ENCODE data around the gene LTK. TPM values are rescaled to one million over a fixed set of nuclear protein-coding genes. Genes with fewer than 3 reads are reported as not detected.
"Not testable (repeated sequence)": the region's sequence is repeated elsewhere in the genome, so short reads cannot be mapped to it uniquely, and the experiment has no call there.

The LTK gene
- total RNA-seq, 2 experiments from 2014 or later, result 0.29 to 0.34 TPM

- DNase-seq, result no peak
- Mint-ChIP-seq H3K4me3 (no peak overlapping the region), H3K27ac (no peak overlapping the region), H3K27me3 (no peaks in the 10 kb centered on the region), H3K9me3 (peaks cover under 1% of the 10 kb centered on the region), H3K4me1 (ENCODE audit: low read depth) (peaks cover 31% of the 10 kb centered on the region), H3K36me3 (peaks cover 15% of the 10 kb centered on the region)
- POLR2A ChIA-PET, result no interaction called here
- CTCF ChIA-PET, result interaction anchor here (3.4 kb wide), 1 partner anchor 19 kb away, joined by 25 read pairs; no protein-coding TSS in a partner anchor
- intact Hi-C loops (cut with micrococcal nuclease), result no loop called here
Measured at GRCh38 chr15:41484937-41485625, 28.5 kb downstream of the LTK start.

- DNase-seq, result peak; percentile 48
- peaks cover 24% of the 10 kb centered on the region for H3K36me3 Mint-ChIP-seq
- POLR2A ChIA-PET, result no interaction called here
- intact Hi-C loops (cut with micrococcal nuclease), result no loop called here
- CTCF ChIA-PET, result interaction anchor here (3.4 kb wide), 1 partner anchor 17 kb away, joined by 25 read pairs; no protein-coding TSS in a partner anchor
- H3K4me1 Mint-ChIP-seq (ENCODE audit: low read depth), result peaks cover 23% of the 10 kb centered on the region
- H3K27ac Mint-ChIP-seq, result peak overlapping the region; percentile 71
- no peaks in the 10 kb centered on the region for H3K27me3 Mint-ChIP-seq
- H3K4me3 Mint-ChIP-seq, result peak overlapping the region; percentile 21
- H3K9me3 Mint-ChIP-seq, result no peaks in the 10 kb centered on the region
Measured at GRCh38 chr15:41483519-41483918, 30.1 kb downstream of the LTK start.

DNA sequence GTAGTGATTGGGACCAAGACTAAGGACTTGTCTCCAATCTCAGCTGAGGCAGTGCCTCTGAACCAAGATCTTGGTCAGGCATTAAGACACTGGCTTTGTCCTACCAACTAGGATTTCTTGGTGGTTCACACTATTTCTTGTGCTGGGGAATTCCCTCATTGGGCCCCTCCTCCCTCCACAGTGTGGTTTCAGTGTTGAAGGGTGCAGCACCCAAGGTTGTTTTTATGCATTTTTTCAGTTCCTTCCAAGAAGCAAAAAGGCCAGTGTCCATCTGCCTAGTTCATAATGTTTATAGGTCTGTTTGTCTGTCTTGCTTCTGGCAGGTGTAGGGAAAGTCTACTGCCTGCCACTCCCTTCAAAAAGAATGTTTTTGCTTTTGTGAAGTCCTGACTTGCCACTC lies 30.5 kb downstream of the LTK start:
- H3K4me3 Mint-ChIP-seq, result peak overlapping the region; percentile 21
- peak overlapping the region; percentile 71 for H3K27ac Mint-ChIP-seq
- intact Hi-C loops (cut with micrococcal nuclease), result no loop called here
- ChIA-PET CTCF (interaction anchor here (3.4 kb wide), 1 partner anchor 17 kb away, joined by 25 read pairs; no protein-coding TSS in a partner anchor), POLR2A (no interaction called here)
- H3K4me1 Mint-ChIP-seq (ENCODE audit: low read depth), result peaks cover 20% of the 10 kb centered on the region
- no peaks in the 10 kb centered on the region for H3K27me3 Mint-ChIP-seq
- DNase-seq, result peak; percentile 69
- H3K9me3 Mint-ChIP-seq, result no peaks in the 10 kb centered on the region
- H3K36me3 Mint-ChIP-seq, result peaks cover 25% of the 10 kb centered on the region

DNA sequence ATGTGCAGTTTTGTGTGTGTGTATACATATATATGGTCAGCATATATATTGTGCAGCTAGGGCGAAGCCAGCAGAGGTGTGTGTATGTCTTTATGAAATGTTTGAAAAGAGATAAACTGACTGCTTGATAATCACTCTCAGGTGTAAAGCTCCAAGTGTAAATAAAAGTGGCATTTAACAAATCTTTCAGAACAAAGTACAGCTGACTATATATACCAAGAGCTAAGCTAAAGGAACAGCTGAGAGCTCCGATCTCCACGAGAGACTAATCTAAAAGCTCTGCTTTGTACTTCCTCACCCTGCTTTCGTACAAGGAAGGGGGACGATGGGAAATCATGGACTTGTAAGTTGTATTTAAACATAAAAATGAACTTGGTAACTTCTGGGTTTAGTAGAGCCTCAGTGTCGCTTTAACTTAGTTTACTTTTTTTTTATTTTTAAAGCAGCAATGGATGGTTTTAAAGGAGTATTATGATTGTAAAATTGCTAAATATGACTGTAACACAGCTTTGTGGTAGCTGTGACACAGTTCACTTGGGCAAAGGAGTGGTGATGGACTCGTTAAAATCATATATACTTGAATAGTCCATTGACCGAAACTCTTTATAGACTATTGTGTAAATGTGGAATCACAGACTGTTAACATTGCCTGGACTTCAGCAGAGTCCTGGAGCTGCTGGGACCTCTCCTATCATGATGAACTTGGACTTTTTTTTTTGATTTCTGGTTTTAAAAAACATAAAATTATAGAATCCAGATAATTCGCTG lies 31.3 kb downstream of the LTK start:
- DNase-seq, result no peak
- intact Hi-C loops (cut with micrococcal nuclease), result no loop called here
- Mint-ChIP-seq H3K9me3 (no peaks in the 10 kb centered on the region), H3K4me1 (ENCODE audit: low read depth) (peaks cover 17% of the 10 kb centered on the region), H3K27ac (no peak overlapping the region), H3K27me3 (no peaks in the 10 kb centered on the region), H3K4me3 (no peak overlapping the region), H3K36me3 (peaks cover 28% of the 10 kb centered on the region)
- ChIA-PET CTCF (interaction anchor here (0.7 to 3.4 kb wide), 2 partner anchors 16 to 574 kb away, joined by 3 to 25 read pairs; no protein-coding TSS in a partner anchor), POLR2A (no interaction called here)

DNA sequence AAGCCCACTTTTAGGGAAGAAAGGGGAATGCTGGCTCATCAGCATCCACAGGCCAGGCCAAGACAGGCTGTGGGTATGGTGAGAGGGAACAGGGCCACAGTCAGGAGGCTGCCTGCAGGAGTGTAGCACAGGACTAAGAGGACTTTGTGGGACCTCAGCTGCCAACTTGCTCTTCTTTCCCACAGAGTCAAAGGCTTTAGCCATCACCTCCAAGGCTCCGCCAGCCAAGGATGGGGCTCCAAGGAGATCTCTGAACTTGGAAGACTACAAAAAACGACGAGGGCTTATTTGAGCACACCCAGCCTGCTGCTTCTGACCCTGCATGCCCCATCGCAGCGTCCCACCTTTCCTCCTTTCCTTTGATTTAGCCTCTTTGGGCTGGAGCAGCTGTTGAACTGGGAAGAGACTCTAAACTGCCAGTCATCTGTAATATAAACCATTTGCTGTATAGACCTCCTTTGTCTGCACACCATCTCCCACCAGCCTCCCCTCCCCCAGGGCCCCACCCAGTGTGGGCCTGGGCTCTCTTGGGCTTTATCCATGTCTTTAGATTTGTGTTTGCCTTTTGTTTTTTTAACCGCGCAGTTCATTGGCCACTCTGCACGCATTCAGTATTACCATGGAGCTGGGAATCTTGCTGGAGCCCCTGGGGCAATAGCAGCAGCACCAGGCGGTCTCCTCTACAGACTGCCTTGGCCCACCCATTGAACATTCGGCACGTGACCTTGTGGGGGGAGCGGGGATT lies 33.1 kb downstream of the LTK start:
- intact Hi-C loops (cut with micrococcal nuclease), result no loop called here
- no peak for DNase-seq
- Mint-ChIP-seq H3K27me3 (no peaks in the 10 kb centered on the region), H3K4me1 (ENCODE audit: low read depth) (peaks cover 21% of the 10 kb centered on the region), H3K4me3 (no peak overlapping the region), H3K27ac (no peak overlapping the region), H3K36me3 (peaks cover 41% of the 10 kb centered on the region), H3K9me3 (no peaks in the 10 kb centered on the region)
- POLR2A ChIA-PET, result no interaction called here
- CTCF ChIA-PET, result interaction anchor here (0.6 to 7.1 kb wide), 2 partner anchors 14 to 211 kb away, joined by 3 to 32 read pairs; no protein-coding TSS in a partner anchor

DNA sequence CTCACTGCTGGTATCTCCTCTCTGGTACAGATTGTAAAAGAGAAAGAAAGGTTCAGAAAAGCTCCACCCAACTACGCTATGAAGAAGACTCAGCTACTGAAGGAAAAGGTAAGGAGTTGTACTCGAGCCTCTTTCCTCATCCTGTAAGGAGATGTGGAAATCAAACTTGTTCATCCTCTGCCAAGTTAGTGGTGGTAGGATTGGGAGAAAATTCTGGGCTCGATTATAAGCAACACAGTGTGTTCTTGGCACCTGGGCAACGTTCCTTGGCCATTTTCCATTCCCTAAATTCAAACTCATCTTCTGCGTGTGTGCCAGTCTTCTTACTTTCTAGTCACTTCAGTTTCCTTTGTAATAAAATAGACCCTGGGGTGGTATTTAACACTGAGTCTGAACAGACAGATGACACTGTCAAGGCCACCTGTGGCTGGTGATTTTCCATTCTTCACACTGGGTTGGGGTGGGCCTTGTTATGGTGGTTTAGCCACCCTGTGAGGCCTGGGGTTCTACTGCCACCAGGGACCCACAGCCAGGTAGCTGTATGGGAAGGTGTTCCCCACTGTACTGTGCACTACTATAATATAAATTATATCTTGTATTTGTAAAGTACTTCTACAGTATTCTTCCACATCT lies 37.1 kb downstream of the LTK start:
- H3K36me3 Mint-ChIP-seq, result peaks cover 47% of the 10 kb centered on the region
- no peak for DNase-seq
- no peaks in the 10 kb centered on the region for H3K9me3 Mint-ChIP-seq
- H3K4me3 Mint-ChIP-seq, result no peak overlapping the region
- intact Hi-C loops (cut with micrococcal nuclease), result loop anchor here (2.0 kb wide), 1 partner anchor 14 kb away; no protein-coding TSS in a partner anchor
- no peak overlapping the region for H3K27ac Mint-ChIP-seq
- H3K4me1 Mint-ChIP-seq (ENCODE audit: low read depth), result peaks cover 6% of the 10 kb centered on the region
- CTCF ChIA-PET, result interaction anchor here (7.1 kb wide), 1 partner anchor 10 kb away, joined by 32 read pairs; no protein-coding TSS in a partner anchor
- POLR2A ChIA-PET, result no interaction called here
- no peaks in the 10 kb centered on the region for H3K27me3 Mint-ChIP-seq

GRCh38 chr15:41474941-41475340 lies 38.7 kb downstream of the LTK start:
- no peak for DNase-seq
- ChIA-PET POLR2A (no interaction called here), CTCF (interaction anchor here (7.1 kb wide), 1 partner anchor 9 kb away, joined by 32 read pairs; no protein-coding TSS in a partner anchor)
- H3K27me3 Mint-ChIP-seq, result no peaks in the 10 kb centered on the region
- H3K27ac Mint-ChIP-seq, result no peak overlapping the region
- no peaks in the 10 kb centered on the region for H3K9me3 Mint-ChIP-seq
- intact Hi-C loops (cut with micrococcal nuclease), result no loop called here
- H3K4me3 Mint-ChIP-seq, result no peak overlapping the region
- peaks cover 47% of the 10 kb centered on the region for H3K36me3 Mint-ChIP-seq
- H3K4me1 Mint-ChIP-seq (ENCODE audit: low read depth), result peaks cover 6% of the 10 kb centered on the region

GRCh38 chr15:41474436-41474835 lies 39.2 kb downstream of the LTK start:
- Mint-ChIP-seq H3K4me1 (ENCODE audit: low read depth) (peaks cover 6% of the 10 kb centered on the region), H3K36me3 (peaks cover 51% of the 10 kb centered on the region), H3K27ac (no peak overlapping the region), H3K9me3 (no peaks in the 10 kb centered on the region), H3K4me3 (no peak overlapping the region), H3K27me3 (no peaks in the 10 kb centered on the region)
- CTCF ChIA-PET, result interaction anchor here (7.1 kb wide), 1 partner anchor 8 kb away, joined by 32 read pairs; no protein-coding TSS in a partner anchor
- DNase-seq, result no peak
- POLR2A ChIA-PET, result no interaction called here
- intact Hi-C loops (cut with micrococcal nuclease), result no loop called here

GRCh38 chr15:41473418-41473817 lies 40.2 kb downstream of the LTK start:
- POLR2A ChIA-PET, result interaction anchor here (0.6 kb wide), 1 partner anchor 433 kb away, joined by 3 read pairs; no protein-coding TSS in a partner anchor
- Mint-ChIP-seq H3K9me3 (no peaks in the 10 kb centered on the region), H3K36me3 (peaks cover 44% of the 10 kb centered on the region), H3K27ac (no peak overlapping the region), H3K27me3 (no peaks in the 10 kb centered on the region), H3K4me1 (ENCODE audit: low read depth) (peaks cover 6% of the 10 kb centered on the region), H3K4me3 (no peak overlapping the region)
- intact Hi-C loops (cut with micrococcal nuclease), result no loop called here
- CTCF ChIA-PET, result interaction anchor here (7.1 kb wide), 1 partner anchor 7 kb away, joined by 32 read pairs; no protein-coding TSS in a partner anchor
- no peak for DNase-seq

- CTCF ChIA-PET; H3K4me3 Mint-ChIP-seq; POLR2A ChIA-PET; H3K27me3 Mint-ChIP-seq; H3K4me1 Mint-ChIP-seq (ENCODE audit: low read depth); H3K27ac Mint-ChIP-seq; DNase-seq; H3K9me3 Mint-ChIP-seq: not testable (repeated sequence)
- intact Hi-C loops (cut with micrococcal nuclease), result loop anchor here (5.0 kb wide), 1 partner anchor 88 kb away; the partner anchor contains the start of gene TYRO3
- H3K36me3 Mint-ChIP-seq, result peaks cover 24% of the 10 kb centered on the region
Measured at GRCh38 chr15:41469644-41470043, 44.0 kb downstream of the LTK start.

DNA sequence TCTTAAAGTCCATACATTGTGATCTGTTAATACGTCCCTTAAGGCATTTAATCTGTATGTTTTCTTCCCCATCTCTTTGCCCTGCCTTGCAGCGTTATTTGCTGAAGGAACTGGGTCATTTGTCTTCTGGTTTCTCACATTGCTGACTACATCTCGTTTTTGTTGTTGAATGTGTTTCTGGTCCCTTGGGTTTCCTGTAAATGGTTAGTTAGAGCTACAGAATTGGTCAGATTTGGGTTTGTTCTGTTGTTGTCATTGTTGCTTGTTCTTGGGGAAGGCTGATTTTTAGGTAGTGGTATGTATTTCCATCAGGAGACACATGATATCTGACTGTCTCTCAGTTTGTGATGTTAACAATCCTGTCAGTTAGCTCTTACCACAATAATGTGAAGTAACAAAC lies 46.9 kb downstream of the LTK start:
- no peaks in the 10 kb centered on the region for H3K4me1 Mint-ChIP-seq (ENCODE audit: low read depth)

More for the DNA sequence above, 46.9 kb downstream of the LTK start:
- POLR2A ChIA-PET, result interaction anchor here (1.1 to 1.2 kb wide), 2 partner anchors 13 to 47 kb away, joined by 3 to 6 read pairs; partner anchors contain the start of gene LTK
- H3K9me3 Mint-ChIP-seq, result no peaks in the 10 kb centered on the region
- DNase-seq, result no peak
- peaks cover 23% of the 10 kb centered on the region for H3K36me3 Mint-ChIP-seq
- CTCF ChIA-PET, result interaction anchor here (0.7 to 3.2 kb wide), 38 partner anchors 10 to 438 kb away, joined by 3 to 32 read pairs (median 6); partner anchors contain the start of genes ITPKA, LTK, MAPKBP1 and RPAP1
- no peaks in the 10 kb centered on the region for H3K27me3 Mint-ChIP-seq
- H3K27ac Mint-ChIP-seq, result no peak overlapping the region
- no peak overlapping the region for H3K4me3 Mint-ChIP-seq
- intact Hi-C loops (cut with micrococcal nuclease), result loop anchor here (1.0 to 5.0 kb wide), 3 partner anchors 41 to 344 kb away; partner anchors contain the start of gene TYRO3
